Nephron progenitor cell (in vitro differentiated cells): ENCODE measurements around the gene RND1.
A peak's percentile ranks its signal among the peaks of the same experiment; 100 is the strongest.
"Not testable (repeated sequence)": the region's sequence is repeated elsewhere in the genome, so short reads cannot be mapped to it uniquely, and the experiment has no call there.

Experiments used
- DNase-seq: peaks from one replicate; pipeline ENCODE4 v3.0.0; 2021
- H3K27ac Mint-ChIP-seq: 2 replicates; pipeline ENCODE4 v1.8.0; 2021; ENCODE audit warnings: mild to moderate bottlenecking, moderate library complexity, mixed read lengths
- H3K27me3 Mint-ChIP-seq: 2 replicates; pipeline ENCODE4 v1.8.0; 2021; ENCODE audit warnings: mild to moderate bottlenecking, low read depth, mixed read lengths; ENCODE audit not compliant: poor library complexity
- H3K36me3 Mint-ChIP-seq: 2 replicates; pipeline ENCODE4 v1.8.0; 2021; ENCODE audit warnings: low read depth, mixed read lengths
- H3K4me1 Mint-ChIP-seq: 2 replicates; pipeline ENCODE4 v1.8.0; 2021; ENCODE audit warnings: mixed read lengths
- H3K4me3 Mint-ChIP-seq: 2 replicates; pipeline ENCODE4 v1.8.0; 2021; ENCODE audit warnings: mild to moderate bottlenecking, moderate library complexity, mixed read lengths
- H3K9me3 Mint-ChIP-seq: 2 replicates; pipeline ENCODE4 v1.8.0; 2021; ENCODE audit warnings: mild to moderate bottlenecking, moderate library complexity, mixed read lengths
- TF ChIP-seq, protein P1 (sequence below): fragments of 200-600 bp; sonication (generic); IDR thresholded peaks from 2 replicates; pipeline ENCODE4 v1.5.0; 2021; ENCODE audit warnings: antibody characterized with exemption

RND1 gene

DNA sequence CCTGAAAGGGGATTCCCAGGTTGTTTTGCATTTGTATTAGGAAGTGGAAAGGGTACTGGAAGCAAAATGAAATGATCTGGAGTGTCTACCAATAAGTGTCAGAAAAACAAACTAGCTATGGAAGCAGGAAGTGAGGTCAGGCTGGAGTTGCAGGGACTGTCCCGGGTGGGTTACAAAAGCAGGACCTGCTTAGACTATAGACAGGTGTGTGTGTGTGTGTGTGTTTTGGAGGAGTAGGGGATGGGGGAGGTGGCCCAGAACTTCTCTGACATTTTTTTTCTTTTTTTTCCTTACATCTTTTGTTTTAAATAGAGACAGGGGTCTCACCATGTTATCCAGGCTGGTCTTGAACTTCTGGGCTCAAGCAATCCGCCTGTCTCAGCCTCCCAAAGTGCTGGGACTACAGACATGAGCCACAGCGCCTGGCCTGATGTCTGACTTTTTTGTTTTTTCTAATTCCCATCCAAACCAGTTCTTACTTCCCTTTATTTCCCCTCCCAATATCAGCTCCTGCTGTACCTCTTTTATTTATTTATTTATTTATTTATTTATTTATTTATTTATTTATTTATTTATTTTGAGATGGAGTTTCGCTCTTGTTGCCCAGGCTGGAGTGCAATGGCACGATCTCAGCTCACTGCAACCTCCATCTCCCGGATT, 512 bp upstream of the RND1 start:
- peak overlapping the region; percentile 92 for H3K4me3 Mint-ChIP-seq
- H3K36me3 Mint-ChIP-seq: peaks cover 11% of the 10 kb centered on the region
- H3K9me3 Mint-ChIP-seq: no peaks in the 10 kb centered on the region
- no peak overlapping the region for H3K27ac Mint-ChIP-seq
- TF ChIP-seq, protein P1, sequence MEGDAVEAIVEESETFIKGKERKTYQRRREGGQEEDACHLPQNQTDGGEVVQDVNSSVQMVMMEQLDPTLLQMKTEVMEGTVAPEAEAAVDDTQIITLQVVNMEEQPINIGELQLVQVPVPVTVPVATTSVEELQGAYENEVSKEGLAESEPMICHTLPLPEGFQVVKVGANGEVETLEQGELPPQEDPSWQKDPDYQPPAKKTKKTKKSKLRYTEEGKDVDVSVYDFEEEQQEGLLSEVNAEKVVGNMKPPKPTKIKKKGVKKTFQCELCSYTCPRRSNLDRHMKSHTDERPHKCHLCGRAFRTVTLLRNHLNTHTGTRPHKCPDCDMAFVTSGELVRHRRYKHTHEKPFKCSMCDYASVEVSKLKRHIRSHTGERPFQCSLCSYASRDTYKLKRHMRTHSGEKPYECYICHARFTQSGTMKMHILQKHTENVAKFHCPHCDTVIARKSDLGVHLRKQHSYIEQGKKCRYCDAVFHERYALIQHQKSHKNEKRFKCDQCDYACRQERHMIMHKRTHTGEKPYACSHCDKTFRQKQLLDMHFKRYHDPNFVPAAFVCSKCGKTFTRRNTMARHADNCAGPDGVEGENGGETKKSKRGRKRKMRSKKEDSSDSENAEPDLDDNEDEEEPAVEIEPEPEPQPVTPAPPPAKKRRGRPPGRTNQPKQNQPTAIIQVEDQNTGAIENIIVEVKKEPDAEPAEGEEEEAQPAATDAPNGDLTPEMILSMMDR: no peak
- no peak for DNase-seq
- peaks cover 17% of the 10 kb centered on the region for H3K27me3 Mint-ChIP-seq
- H3K4me1 Mint-ChIP-seq: peaks cover 52% of the 10 kb centered on the region

DNA sequence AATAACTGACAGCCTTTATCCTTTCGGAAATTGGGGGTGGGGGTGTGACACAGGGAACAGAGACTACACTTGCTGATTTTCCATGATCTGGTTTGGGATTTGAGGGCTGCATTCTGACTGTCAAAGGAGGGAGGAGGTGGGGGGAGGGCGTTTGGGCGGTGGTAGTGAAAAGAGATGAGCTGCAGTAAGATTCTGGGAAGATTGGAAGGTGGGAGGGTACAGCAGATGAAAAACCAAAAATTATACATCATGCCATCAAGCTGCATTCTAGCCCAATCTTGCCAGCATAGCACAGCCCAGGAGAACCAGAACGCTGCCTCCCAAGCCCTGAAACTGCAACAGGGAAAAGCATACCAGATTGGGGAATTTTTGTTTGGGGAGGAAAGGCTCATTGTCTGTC, 2.4 kb downstream of the RND1 start:
- H3K27ac Mint-ChIP-seq: peak overlapping the region; percentile 21
- H3K27me3 Mint-ChIP-seq: peaks cover 17% of the 10 kb centered on the region
- peaks cover 52% of the 10 kb centered on the region for H3K4me1 Mint-ChIP-seq
- no peak for DNase-seq
- H3K4me3 Mint-ChIP-seq: peak overlapping the region; percentile 92
- TF ChIP-seq, protein P1: no peak
- H3K9me3 Mint-ChIP-seq: no peaks in the 10 kb centered on the region
- H3K36me3 Mint-ChIP-seq: peaks cover 28% of the 10 kb centered on the region

DNA sequence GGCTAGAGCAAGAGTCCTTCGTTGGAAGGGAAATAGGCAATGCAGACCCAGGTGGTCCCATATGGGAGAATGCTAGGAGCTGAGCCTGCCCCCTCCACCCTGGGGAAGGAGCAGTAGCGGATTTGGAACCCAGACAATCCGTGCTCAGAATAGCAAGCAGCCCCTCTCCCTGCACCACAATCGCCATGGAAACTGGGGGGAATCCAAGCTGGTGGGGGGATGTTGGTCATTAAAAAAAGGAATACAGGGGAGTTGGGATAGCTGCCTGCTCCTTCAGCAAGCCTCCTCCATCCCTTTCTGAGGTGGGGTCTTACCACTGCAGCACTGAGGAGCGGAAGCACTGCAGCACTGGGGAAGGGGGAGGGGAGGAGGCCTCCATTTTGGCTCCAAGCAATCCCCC, 2.9 kb downstream of the RND1 start:
- peak overlapping the region; percentile 92 for H3K4me3 Mint-ChIP-seq
- TF ChIP-seq, protein P1: no peak
- H3K27me3 Mint-ChIP-seq: peaks cover 17% of the 10 kb centered on the region
- H3K36me3 Mint-ChIP-seq: peaks cover 34% of the 10 kb centered on the region
- peaks cover 52% of the 10 kb centered on the region for H3K4me1 Mint-ChIP-seq
- H3K27ac Mint-ChIP-seq: peak overlapping the region; percentile 61
- H3K9me3 Mint-ChIP-seq: no peaks in the 10 kb centered on the region
- DNase-seq: no peak

DNA sequence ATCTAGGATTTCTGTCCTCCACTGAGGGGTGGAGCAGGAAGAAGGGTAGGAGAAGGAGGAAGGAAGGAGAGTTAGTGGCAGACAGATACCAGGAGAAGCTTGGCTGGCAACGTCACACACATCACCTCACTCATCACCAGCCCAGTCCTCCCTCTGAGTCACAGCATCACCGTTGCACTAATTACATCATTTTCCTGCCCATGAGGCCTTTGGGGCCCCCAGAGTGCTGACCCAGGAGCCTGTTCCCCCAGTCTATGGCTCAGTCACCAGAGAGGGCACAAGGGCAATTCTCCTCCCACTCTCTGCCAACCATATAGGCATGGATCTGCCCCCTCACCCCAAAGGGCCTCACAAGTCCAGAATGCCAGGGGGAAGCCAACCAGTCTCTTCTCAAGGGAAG, 4.6 kb downstream of the RND1 start:
- TF ChIP-seq, protein P1: no peak
- H3K4me1 Mint-ChIP-seq: peaks cover 49% of the 10 kb centered on the region
- H3K9me3 Mint-ChIP-seq: no peaks in the 10 kb centered on the region
- H3K27me3 Mint-ChIP-seq: peaks cover 17% of the 10 kb centered on the region
- H3K4me3 Mint-ChIP-seq: no peak overlapping the region
- peaks cover 36% of the 10 kb centered on the region for H3K36me3 Mint-ChIP-seq
- no peak overlapping the region for H3K27ac Mint-ChIP-seq
- DNase-seq: no peak

DNA sequence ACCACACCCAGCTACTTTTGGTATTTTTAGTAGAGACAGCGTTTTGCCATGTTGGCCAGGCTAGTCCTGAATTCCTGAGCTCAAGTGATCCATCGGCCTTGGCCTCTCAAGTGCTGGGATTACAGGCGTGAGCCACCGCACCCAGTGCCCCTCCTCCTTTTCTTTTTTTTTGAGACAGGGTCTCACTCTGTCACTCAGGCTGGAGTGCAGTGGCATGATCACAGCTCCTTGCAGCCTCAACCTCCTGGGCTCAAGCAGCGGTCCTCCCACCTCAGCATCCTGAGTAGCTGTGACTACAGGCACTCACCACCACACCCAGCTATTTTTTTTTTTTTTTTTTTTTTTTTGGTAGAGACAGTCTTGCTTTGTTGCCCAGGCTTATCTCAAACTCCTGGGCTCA, 5.4 kb downstream of the RND1 start:
- H3K4me3 Mint-ChIP-seq, H3K27ac Mint-ChIP-seq, DNase-seq, H3K9me3 Mint-ChIP-seq: not testable (repeated sequence)
- peaks cover 17% of the 10 kb centered on the region for H3K27me3 Mint-ChIP-seq
- H3K4me1 Mint-ChIP-seq: peaks cover 40% of the 10 kb centered on the region
- H3K36me3 Mint-ChIP-seq: peaks cover 36% of the 10 kb centered on the region

DNA sequence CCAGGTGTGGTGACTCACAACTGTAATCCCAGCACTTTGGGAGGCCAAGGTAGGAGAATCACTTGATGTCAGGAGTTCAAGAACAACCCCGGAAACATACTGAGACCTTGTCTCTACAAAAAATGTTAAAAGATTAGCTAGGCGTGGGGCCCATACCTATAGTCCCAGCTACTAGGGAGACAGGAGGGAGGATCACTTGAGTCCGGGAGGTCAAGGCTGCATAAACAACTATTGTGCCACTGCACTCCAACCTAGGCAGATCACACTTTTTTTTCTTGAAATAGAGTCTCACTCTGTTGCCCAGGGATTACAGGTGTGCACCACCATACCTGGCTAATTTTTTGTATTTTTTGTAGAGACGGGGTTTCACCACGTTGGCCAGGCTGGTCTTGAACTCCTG, 6.1 kb downstream of the RND1 start:
- H3K4me3 Mint-ChIP-seq: no peak overlapping the region

More for the DNA sequence above, 6.1 kb downstream of the RND1 start:
- Mint-ChIP-seq H3K27ac (no peak overlapping the region), H3K4me1 (peaks cover 34% of the 10 kb centered on the region), H3K36me3 (peaks cover 36% of the 10 kb centered on the region), H3K27me3 (peaks cover 14% of the 10 kb centered on the region), H3K9me3 (no peaks in the 10 kb centered on the region)
- TF ChIP-seq, protein P1: no peak
- DNase-seq: no peak
